SH-SY5Y (cell line): ENCODE data around the gene CSNK2A1.

Experiments used
- GATA2 ChIP-seq: IDR thresholded peaks from 2 replicates; pipeline ENCODE4 v1.6.1; 2011; ENCODE audit warnings: mild to moderate bottlenecking, low read depth, low read length
- GATA3 ChIP-seq: IDR thresholded peaks from 2 replicates; pipeline ENCODE4 v1.6.1; 2011; ENCODE audit warnings: low read depth, mild to moderate bottlenecking, low read length, moderate library complexity

DNA sequence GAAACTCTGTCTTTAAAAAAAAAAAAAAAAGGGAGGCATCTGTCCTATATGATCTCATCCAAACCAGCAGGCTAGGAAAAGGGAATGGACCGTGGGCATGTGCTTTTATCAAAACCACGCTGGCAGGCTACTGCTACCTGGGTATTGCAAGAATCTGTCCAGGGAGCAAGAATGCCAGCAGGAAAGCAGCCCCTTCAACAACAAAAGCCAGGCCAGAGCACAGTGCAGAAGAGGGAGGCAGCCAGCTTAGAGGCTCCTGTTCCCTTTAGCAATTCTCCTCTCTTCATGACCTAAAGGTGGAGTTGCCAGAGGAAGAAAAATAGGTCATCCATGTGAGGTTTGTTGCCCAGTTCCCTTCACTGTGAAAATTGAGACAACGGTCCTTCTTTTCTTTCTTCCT is 99.5 kb downstream of the CSNK2A1 start:
- TF ChIP-seq GATA3 (no peak), GATA2 (no peak)
